H7 (cell line): Measurements from ENCODE around the gene KITLG. TPM values are rescaled to one million over a fixed set of nuclear protein-coding genes. Genes with fewer than 3 reads are reported as not detected.

Experiments used
- DNase-seq: peaks from one replicate; pipeline ENCODE4 v3.0.0; 2012
- H3K27me3 ChIP-seq: 2 replicates; pipeline ENCODE4 v1.6.0; 2011; ENCODE audit warnings: mild to moderate bottlenecking, low read length; ENCODE audit not compliant: control insufficient read depth, insufficient read depth
- H3K36me3 ChIP-seq: replicated peaks from 2 replicates; pipeline ENCODE4 v1.5.1; 2011; ENCODE audit warnings: low read length; ENCODE audit not compliant: control insufficient read depth, insufficient read depth
- H3K4me3 ChIP-seq: 2 replicates; pipeline ENCODE4 v1.5.1; 2011; ENCODE audit warnings: low read depth, mild to moderate bottlenecking, control low read depth, low read length, moderate library complexity; ENCODE audit not compliant: insufficient read depth
- total RNA-seq: library from RNA; depleted of rRNA; stranded (reverse); fragments of >200 nt; shearing (Covaris generic); gene quantifications from 2 replicates; pipeline ENCODE4 v1.2.3, GENCODE V29; 2014

Gene KITLG
- total RNA-seq, 1 experiment from 2014 or later, result 5.8 TPM

- no peak for DNase-seq
- H3K4me3 ChIP-seq, result no peak overlapping the region
These were observed 11.1 kb upstream of the KITLG start for GRCh38 chr12:88591343-88591742.

GRCh38 chr12:88590851-88591250 is 10.6 kb upstream of the KITLG start:
- no peak for DNase-seq
- Histone ChIP-seq H3K27me3 (no peaks in the 10 kb centered on the region), H3K36me3 (no peaks in the 10 kb centered on the region), H3K4me3 (no peak overlapping the region)

More at GRCh38 chr12:88591343-88591742, 11.1 kb upstream of the KITLG start:
- Histone ChIP-seq H3K36me3 (no peaks in the 10 kb centered on the region), H3K27me3 (no peaks in the 10 kb centered on the region)

GRCh38 chr12:88585077-88585476 is 4.8 kb upstream of the KITLG start:
- H3K4me3 ChIP-seq, result no peak overlapping the region
- no peaks in the 10 kb centered on the region; the same call in 1 of the 2 replicates for H3K27me3 ChIP-seq
- DNase-seq, result no peak
- no peaks in the 10 kb centered on the region for H3K36me3 ChIP-seq

- peak overlapping the region; percentile 72 for H3K4me3 ChIP-seq
- peak; percentile 52 for DNase-seq
- H3K27me3 ChIP-seq, result no peaks in the 10 kb centered on the region; the same call in 1 of the 2 replicates
- no peaks in the 10 kb centered on the region for H3K36me3 ChIP-seq
These were observed 645 bp downstream of the KITLG start for GRCh38 chr12:88579601-88580050.

GRCh38 chr12:88579161-88579517 is 1.1 kb downstream of the KITLG start:
- peak; percentile 63 for DNase-seq
- no peaks in the 10 kb centered on the region for H3K36me3 ChIP-seq
- no peaks in the 10 kb centered on the region; the same call in none of the 2 replicates for H3K27me3 ChIP-seq
- H3K4me3 ChIP-seq, result peak overlapping the region; percentile 72

- no peaks in the 10 kb centered on the region for H3K36me3 ChIP-seq
- H3K27me3 ChIP-seq, result no peaks in the 10 kb centered on the region; the same call in none of the 2 replicates
- H3K4me3 ChIP-seq, result peak overlapping the region; percentile 72
- DNase-seq, result peak; percentile 37
These were observed 1.8 kb downstream of the KITLG start for GRCh38 chr12:88578276-88579160.

- Histone ChIP-seq H3K4me3 (no peak overlapping the region), H3K27me3 (no peaks in the 10 kb centered on the region; the same call in none of the 2 replicates), H3K36me3 (no peaks in the 10 kb centered on the region)
- DNase-seq, result no peak
These were observed 2.7 kb downstream of the KITLG start for GRCh38 chr12:88577537-88577936.

GRCh38 chr12:88576866-88577265 is 3.4 kb downstream of the KITLG start:
- Histone ChIP-seq H3K27me3 (no peaks in the 10 kb centered on the region; the same call in none of the 2 replicates), H3K4me3 (no peak overlapping the region), H3K36me3 (no peaks in the 10 kb centered on the region)
- no peak for DNase-seq

GRCh38 chr12:88575361-88575970 is 4.8 kb downstream of the KITLG start:
- no peak for DNase-seq
- no peak overlapping the region for H3K4me3 ChIP-seq
- no peaks in the 10 kb centered on the region for H3K36me3 ChIP-seq
- no peaks in the 10 kb centered on the region; the same call in none of the 2 replicates for H3K27me3 ChIP-seq

- H3K36me3 ChIP-seq, result no peaks in the 10 kb centered on the region
- H3K4me3 ChIP-seq, result no peak overlapping the region
- H3K27me3 ChIP-seq, result no peaks in the 10 kb centered on the region; the same call in none of the 2 replicates
- DNase-seq, result no peak
These were observed 6.0 kb downstream of the KITLG start for GRCh38 chr12:88574278-88574677.

- Histone ChIP-seq H3K27me3 (no peaks in the 10 kb centered on the region; the same call in none of the 2 replicates), H3K4me3 (no peak overlapping the region), H3K36me3 (no peaks in the 10 kb centered on the region)
- no peak for DNase-seq
These were observed 6.7 kb downstream of the KITLG start for GRCh38 chr12:88573583-88573982.

- H3K4me3 ChIP-seq, result no peak overlapping the region
- no peaks in the 10 kb centered on the region for H3K36me3 ChIP-seq
- H3K27me3 ChIP-seq, result no peaks in the 10 kb centered on the region; the same call in 1 of the 2 replicates
- no peak for DNase-seq
These were observed 7.3 kb downstream of the KITLG start for GRCh38 chr12:88572781-88573549.

- DNase-seq, result no peak
- H3K36me3 ChIP-seq, result no peaks in the 10 kb centered on the region
- H3K4me3 ChIP-seq, result no peak overlapping the region
- H3K27me3 ChIP-seq, result no peaks in the 10 kb centered on the region; the same call in 1 of the 2 replicates
These were observed 8.7 kb downstream of the KITLG start for GRCh38 chr12:88571543-88571942.

GRCh38 chr12:88570103-88570502 is 10.2 kb downstream of the KITLG start:
- no peak for DNase-seq
- no peaks in the 10 kb centered on the region for H3K36me3 ChIP-seq
- no peak overlapping the region for H3K4me3 ChIP-seq
- H3K27me3 ChIP-seq, result no peaks in the 10 kb centered on the region; the same call in 1 of the 2 replicates
